Trophoblast cell (in vitro differentiated cells and primary cell): ENCODE measurements around the gene LTB.

Experiments
- DNase-seq, 2 donors: peaks; one replicate each; pipeline ENCODE4 v3.0.0-alpha.2; 2016
- H2AFZ ChIP-seq: 2 replicates; pipeline ENCODE4 v1.6.1; 2013; ENCODE audit warnings: low read length, moderate library complexity, mild to moderate bottlenecking; ENCODE audit not compliant: insufficient read depth, poor library complexity
- H2AK5ac ChIP-seq: 2 replicates; pipeline ENCODE4 v1.6.1; 2013; ENCODE audit warnings: mild to moderate bottlenecking, low read length
- H2BK120ac ChIP-seq: 2 replicates; pipeline ENCODE4 v1.6.1; 2013; ENCODE audit warnings: low read length, mild to moderate bottlenecking, moderate library complexity; ENCODE audit not compliant: insufficient read depth, poor library complexity
- H2BK12ac ChIP-seq: 2 replicates; pipeline ENCODE4 v1.6.1; 2013; ENCODE audit warnings: mild to moderate bottlenecking, low read length, moderate library complexity
- H2BK5ac ChIP-seq: 2 replicates; pipeline ENCODE4 v1.6.1; 2013; ENCODE audit warnings: low read length, low read depth, moderate library complexity, mild to moderate bottlenecking; ENCODE audit not compliant: poor library complexity
- H3K14ac ChIP-seq: 2 replicates; pipeline ENCODE4 v1.6.1; 2013; ENCODE audit warnings: mild to moderate bottlenecking, low read length
- H3K18ac ChIP-seq: 2 replicates; pipeline ENCODE4 v1.6.1; 2013; ENCODE audit warnings: mild to moderate bottlenecking, low read length
- H3K23ac ChIP-seq: 2 replicates; pipeline ENCODE4 v1.6.1; 2013; ENCODE audit warnings: low read length
- H3K27ac ChIP-seq: 2 replicates; pipeline ENCODE4 v1.5.1; 2013; ENCODE audit warnings: low read depth, mild to moderate bottlenecking, inconsistent platforms, low read length, moderate library complexity
- H3K27me3 ChIP-seq: 2 replicates; pipeline ENCODE4 v1.6.1; 2013; ENCODE audit warnings: inconsistent platforms, mild to moderate bottlenecking, low read length, moderate library complexity; ENCODE audit not compliant: insufficient read depth
- H3K36me3 ChIP-seq, 2 experiments: 1 replicate in 1 of 2; 2 replicates in 1 of 2; pipeline ENCODE4 v1.6.1; 2013; ENCODE audit warnings: low read length in 2 of 2, mild to moderate bottlenecking in 2 of 2, moderate library complexity in 1 of 2; ENCODE audit not compliant: insufficient read depth in 2 of 2, control insufficient read depth in 1 of 2
- H3K4ac ChIP-seq: 2 replicates; pipeline ENCODE4 v1.6.1; 2013; ENCODE audit warnings: low read depth, mild to moderate bottlenecking, low read length, moderate library complexity
- H3K4me1 ChIP-seq, 2 experiments: 1 replicate in 1 of 2; 2 replicates in 1 of 2; pipeline ENCODE4 v1.6.1; 2013; ENCODE audit warnings: low read length in 2 of 2, mild to moderate bottlenecking in 2 of 2, moderate library complexity in 1 of 2; ENCODE audit not compliant: insufficient read depth in 2 of 2, control insufficient read depth in 1 of 2
- H3K4me2 ChIP-seq: 2 replicates; pipeline ENCODE4 v1.6.1; 2013; ENCODE audit warnings: inconsistent platforms, mild to moderate bottlenecking, low read length, moderate library complexity
- H3K4me3 ChIP-seq: 2 replicates; pipeline ENCODE4 v1.5.1; 2013; ENCODE audit warnings: mild to moderate bottlenecking, low read depth, low read length, inconsistent platforms
- H3K79me1 ChIP-seq: one replicate; pipeline ENCODE4 v1.6.1; 2013; ENCODE audit warnings: low read length
- H3K79me2 ChIP-seq: 2 replicates; pipeline ENCODE4 v1.6.1; 2013; ENCODE audit warnings: low read length, mild to moderate bottlenecking; ENCODE audit not compliant: control insufficient read depth, insufficient read depth, poor library complexity
- H3K9ac ChIP-seq: 2 replicates; pipeline ENCODE4 v1.6.1; 2013; ENCODE audit warnings: mild to moderate bottlenecking, low read length
- H3K9me3 ChIP-seq: 2 replicates; pipeline ENCODE4 v1.6.1; 2013; ENCODE audit warnings: low read depth, mild to moderate bottlenecking, control low read depth, inconsistent platforms, low read length; ENCODE audit not compliant: insufficient read depth
- H4K12ac ChIP-seq: 2 replicates; pipeline ENCODE4 v1.6.1; 2013; ENCODE audit warnings: low read depth, mild to moderate bottlenecking, low read length, moderate library complexity
- H4K8ac ChIP-seq: 2 replicates; pipeline ENCODE4 v1.6.1; 2013; ENCODE audit warnings: low read depth, mild to moderate bottlenecking, low read length, moderate library complexity
- H4K91ac ChIP-seq: one replicate; pipeline ENCODE4 v1.6.1; 2013; ENCODE audit warnings: low read depth, mild to moderate bottlenecking, low read length, moderate library complexity
- WGBS: extraction: QIAGEN DNeasy Blood & Tissue Kit; methylation state at CpG from one replicate; pipeline ENCODE4 v1.1.7; 2013; ENCODE audit warnings: missing lambda C conversion rate; ENCODE audit not compliant: insufficient read length, insufficient coverage; ENCODE audit errors: extremely low coverage; 5-methylcytosine and 5-hydroxymethylcytosine counted together

LTB gene

DNA sequence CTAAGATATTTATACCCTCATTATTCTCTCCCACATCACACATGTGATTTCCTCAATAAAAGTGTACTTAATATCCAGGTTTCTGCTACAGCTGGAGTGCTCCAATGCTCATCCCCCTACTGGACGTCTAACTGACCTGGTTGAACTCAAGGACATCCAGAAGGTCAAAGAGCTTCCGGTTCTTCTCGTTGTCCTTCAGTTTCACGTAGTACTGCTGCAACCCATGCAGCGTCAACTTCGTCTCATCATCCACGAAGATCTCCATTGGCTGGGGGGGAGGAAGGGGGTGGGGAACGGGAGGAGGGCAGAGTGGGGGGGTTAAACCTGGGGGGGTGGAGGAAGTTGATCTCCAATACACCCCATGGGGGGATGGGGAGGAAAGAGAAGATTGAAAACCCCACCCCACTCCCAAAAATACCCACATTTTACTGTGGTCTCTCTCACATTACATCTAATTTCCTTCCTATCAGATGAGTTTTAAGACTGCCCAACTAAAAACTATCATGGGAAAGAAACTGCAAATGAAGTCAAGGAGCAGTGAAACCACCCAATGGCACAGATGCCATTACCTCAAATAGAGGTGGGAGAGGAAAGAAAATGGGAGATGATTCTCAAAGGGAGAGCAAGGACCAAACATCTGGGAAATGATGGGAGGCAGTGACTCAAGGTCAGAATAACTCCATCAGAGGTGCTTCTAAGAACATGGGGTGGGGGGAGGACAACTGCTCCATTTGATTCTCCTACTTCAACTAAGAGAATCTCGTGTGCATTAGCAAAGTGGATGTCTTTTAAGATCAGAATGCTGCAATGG is 49.4 kb downstream of the LTB start:
- WGBS: no CpG with 5 or more reads among the region's 9 CpGs

DNA sequence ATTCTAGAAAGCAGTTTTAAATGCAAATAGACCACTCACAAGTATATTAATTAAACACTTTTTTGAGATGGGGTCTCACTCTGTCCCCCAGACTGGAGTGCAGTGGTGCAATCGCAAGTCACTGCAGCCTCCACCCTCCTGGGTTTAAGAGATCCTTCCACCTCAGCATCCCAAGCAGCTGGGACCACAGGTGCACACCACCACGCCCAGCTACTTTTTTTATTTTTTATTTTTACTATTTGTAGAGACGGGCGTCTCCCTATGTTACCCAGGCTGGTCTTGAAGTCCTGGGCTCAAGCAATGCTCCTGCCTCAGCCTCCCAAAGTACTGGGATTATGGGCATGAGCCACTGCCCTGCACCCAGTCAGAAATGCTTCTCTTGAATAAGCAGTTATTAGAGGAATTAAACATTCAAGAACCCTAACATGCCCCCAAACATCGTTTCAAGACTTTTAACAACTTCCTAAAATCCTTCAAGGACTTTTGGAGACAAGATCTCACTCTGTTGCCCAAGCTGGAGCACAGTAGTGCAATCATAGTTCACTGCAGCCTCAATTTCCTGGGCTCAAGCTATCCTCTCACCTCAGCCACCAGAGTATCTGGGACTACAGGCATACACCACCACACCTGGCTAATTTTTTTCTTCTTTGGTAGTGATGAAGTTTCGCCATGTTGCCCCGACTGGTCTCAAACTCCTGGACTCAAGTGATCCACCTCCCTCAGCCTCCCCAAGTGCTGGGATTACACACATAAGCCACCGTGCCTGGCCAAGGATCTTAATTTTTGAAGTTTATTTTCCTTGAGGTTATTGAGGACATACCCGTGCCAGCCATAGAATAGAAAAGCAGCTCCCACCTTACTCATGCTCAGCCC is 50.2 kb downstream of the LTB start:
- H4K91ac ChIP-seq: no peak overlapping the region
- no CpG with 5 or more reads among the region's 9 CpGs for WGBS

More for the DNA sequence above, 49.4 kb downstream of the LTB start:
- no peaks in the 10 kb centered on the region for H3K79me2 ChIP-seq
- DNase-seq: no peak
- no peak overlapping the region for H3K4me2 ChIP-seq
- H3K36me3 ChIP-seq: peaks cover 54 to 78% of the 10 kb centered on the region in 2 experiments
- H3K4me1 ChIP-seq: no peaks in the 10 kb centered on the region
- H2AFZ ChIP-seq: no peak overlapping the region
- H3K4me3 ChIP-seq: no peak overlapping the region
- no peak overlapping the region for H3K27ac ChIP-seq
- no peak overlapping the region for H4K12ac ChIP-seq
- H2BK120ac ChIP-seq: no peak overlapping the region
- no peaks in the 10 kb centered on the region for H3K9me3 ChIP-seq
- H3K23ac ChIP-seq: no peak overlapping the region
- H3K14ac ChIP-seq: no peak overlapping the region
- no peak overlapping the region for H4K91ac ChIP-seq
- no peaks in the 10 kb centered on the region for H3K79me1 ChIP-seq
- H4K8ac ChIP-seq: no peak overlapping the region
- no peak overlapping the region for H3K9ac ChIP-seq
- H3K27me3 ChIP-seq: no peaks in the 10 kb centered on the region
- no peak overlapping the region for H3K18ac ChIP-seq
- no peak overlapping the region for H2AK5ac ChIP-seq
- H3K4ac ChIP-seq: no peak overlapping the region
- H2BK12ac ChIP-seq: no peak overlapping the region
- H2BK5ac ChIP-seq: no peak overlapping the region

DNA sequence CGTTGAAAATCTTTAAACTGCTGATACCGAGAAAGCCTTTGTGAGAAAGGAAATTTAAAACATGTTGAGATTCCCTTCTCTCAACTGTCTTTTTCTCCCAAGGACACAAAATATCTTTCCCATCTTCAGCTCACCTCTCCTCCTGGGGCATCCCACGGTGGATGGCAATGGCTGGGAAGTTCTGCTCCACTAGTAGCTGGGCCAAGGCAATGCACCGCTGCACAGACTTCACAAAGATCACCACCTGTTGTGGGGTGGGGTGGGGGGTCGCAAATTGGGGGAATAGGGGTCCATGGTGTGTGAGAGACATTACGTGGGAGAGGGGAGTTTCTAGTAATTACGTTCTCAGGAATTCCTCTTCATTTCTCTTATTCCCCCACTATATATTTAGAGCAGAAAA is 51.1 kb downstream of the LTB start:
- no peak overlapping the region for H3K4me3 ChIP-seq
- H3K4ac ChIP-seq: no peak overlapping the region
- no CpG with 5 or more reads among the region's 7 CpGs for WGBS
- DNase-seq: no peak
- H2BK12ac ChIP-seq: no peak overlapping the region
- no peak overlapping the region for H3K9ac ChIP-seq
- peaks cover 42 to 63% of the 10 kb centered on the region in 2 experiments for H3K36me3 ChIP-seq
- no peak overlapping the region for H3K18ac ChIP-seq
- no peak overlapping the region for H3K27ac ChIP-seq
- H2BK5ac ChIP-seq: no peak overlapping the region
- no peaks in the 10 kb centered on the region for H3K4me1 ChIP-seq
- H2AK5ac ChIP-seq: no peak overlapping the region
- no peak overlapping the region for H3K4me2 ChIP-seq
- H4K8ac ChIP-seq: no peak overlapping the region
- no peak overlapping the region for H3K14ac ChIP-seq
- no peak overlapping the region for H4K91ac ChIP-seq
- H3K9me3 ChIP-seq: no peaks in the 10 kb centered on the region
- H3K79me1 ChIP-seq: no peaks in the 10 kb centered on the region
- no peak overlapping the region for H3K23ac ChIP-seq
- no peak overlapping the region for H2BK120ac ChIP-seq
- H3K79me2 ChIP-seq: no peaks in the 10 kb centered on the region
- H4K12ac ChIP-seq: no peak overlapping the region
- no peak overlapping the region for H2AFZ ChIP-seq
- H3K27me3 ChIP-seq: no peaks in the 10 kb centered on the region

More for the DNA sequence above, 50.2 kb downstream of the LTB start:
- H4K12ac ChIP-seq: no peak overlapping the region
- H2BK120ac ChIP-seq: no peak overlapping the region
- no peaks in the 10 kb centered on the region for H3K9me3 ChIP-seq
- no peak overlapping the region for H3K23ac ChIP-seq
- no peak overlapping the region for H2AFZ ChIP-seq
- H2BK5ac ChIP-seq: no peak overlapping the region
- no peak overlapping the region for H2BK12ac ChIP-seq
- H3K4ac ChIP-seq: no peak overlapping the region
- no peaks in the 10 kb centered on the region for H3K27me3 ChIP-seq
- no peak for DNase-seq
- H3K14ac ChIP-seq: no peak overlapping the region
- no peaks in the 10 kb centered on the region for H3K79me2 ChIP-seq
- H2AK5ac ChIP-seq: no peak overlapping the region
- H4K8ac ChIP-seq: no peak overlapping the region
- H3K4me2 ChIP-seq: no peak overlapping the region
- no peaks in the 10 kb centered on the region for H3K4me1 ChIP-seq
- no peak overlapping the region for H3K9ac ChIP-seq
- no peak overlapping the region for H3K27ac ChIP-seq
- no peak overlapping the region for H3K4me3 ChIP-seq
- H3K36me3 ChIP-seq: peaks cover 48 to 71% of the 10 kb centered on the region in 2 experiments
- no peak overlapping the region for H3K18ac ChIP-seq
- no peaks in the 10 kb centered on the region for H3K79me1 ChIP-seq

DNA sequence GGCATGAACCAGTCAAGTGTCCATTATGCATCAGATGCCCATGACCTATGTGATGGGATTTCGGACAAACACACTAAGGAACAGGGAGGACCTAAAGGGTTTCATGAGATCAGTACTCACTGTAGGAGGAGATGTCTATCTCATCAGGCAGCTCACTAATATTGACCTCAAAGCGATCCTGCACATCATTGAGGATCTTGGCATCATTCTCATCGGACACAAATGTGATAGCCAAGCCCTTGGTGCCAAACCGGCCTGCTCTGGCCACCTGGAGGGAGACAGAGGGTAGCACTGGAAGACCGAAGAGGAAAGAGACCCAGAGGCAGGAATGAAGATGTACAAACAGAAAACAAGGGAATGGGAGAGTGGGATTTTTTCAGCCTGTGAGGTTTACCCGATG is 51.6 kb downstream of the LTB start:
- Histone ChIP-seq H3K36me3 (peaks cover 42 to 58% of the 10 kb centered on the region in 2 experiments), H3K14ac (no peak overlapping the region), H3K9ac (no peak overlapping the region), H3K79me2 (no peaks in the 10 kb centered on the region), H3K4me3 (no peak overlapping the region), H3K18ac (no peak overlapping the region), H2BK120ac (no peak overlapping the region), H2AFZ (no peak overlapping the region), H3K4me1 (no peaks in the 10 kb centered on the region), H3K9me3 (no peaks in the 10 kb centered on the region), H2BK12ac (no peak overlapping the region), H4K12ac (no peak overlapping the region), H2BK5ac (no peak overlapping the region), H4K91ac (no peak overlapping the region), H3K4ac (no peak overlapping the region), H3K27me3 (no peaks in the 10 kb centered on the region), H3K4me2 (no peak overlapping the region), H3K79me1 (no peaks in the 10 kb centered on the region), H4K8ac (no peak overlapping the region), H3K23ac (no peak overlapping the region), H3K27ac (no peak overlapping the region), H2AK5ac (no peak overlapping the region)
- no CpG with 5 or more reads among the region's 6 CpGs for WGBS
- no peak for DNase-seq
